Neural cell (in vitro differentiated cells): ENCODE data around the gene PELI2. TPM values are rescaled to one million over a fixed set of nuclear protein-coding genes. Genes with fewer than 3 reads are reported as not detected.

ENCODE experiments used
- H2AFZ ChIP-seq: fragments of 200-600, 300-800 bp; sonication (generic), shearing (Covaris generic); 2 replicates; pipeline ENCODE4 v1.6.0; 2014; ENCODE audit warnings: low read depth, mild to moderate bottlenecking, antibody characterized with exemption, low read length, moderate library complexity
- H3F3A ChIP-seq: fragments of 200-600 bp; shearing (Covaris generic); 2 replicates; pipeline ENCODE4 v1.6.1; 2016; ENCODE audit warnings: mild to moderate bottlenecking, moderate library complexity, mixed read lengths, antibody characterized with exemption, low read length; ENCODE audit not compliant: insufficient read depth, poor library complexity, severe bottlenecking
- H3K27ac ChIP-seq: fragments of 200-600, 300-800 bp; sonication (generic), shearing (Covaris generic); 2 replicates; pipeline ENCODE4 v1.5.1; 2014; ENCODE audit warnings: mild to moderate bottlenecking, low read length, moderate library complexity
- H3K27me3 ChIP-seq: fragments of 300-800, 200-600 bp; sonication (generic), shearing (Covaris generic); 2 replicates; pipeline ENCODE4 v1.6.0; 2014; ENCODE audit warnings: mild to moderate bottlenecking, low read depth, low read length, moderate library complexity; ENCODE audit not compliant: insufficient read depth
- H3K36me3 ChIP-seq: fragments of 300-800, 200-600 bp; sonication (generic), shearing (Covaris generic); 2 replicates; pipeline ENCODE4 v1.5.1; 2014; ENCODE audit warnings: mild to moderate bottlenecking, antibody characterized with exemption, low read length, moderate library complexity; ENCODE audit not compliant: insufficient read depth
- H3K4me2 ChIP-seq: fragments of 300-800, 200-600 bp; sonication (generic), shearing (Covaris generic); 2 replicates; pipeline ENCODE4 v1.6.0; 2014; ENCODE audit warnings: mild to moderate bottlenecking, low read length
- H3K4me3 ChIP-seq: fragments of 300-800, 200-600 bp; sonication (generic), shearing (Covaris generic); 2 replicates; pipeline ENCODE4 v1.5.1; 2014; ENCODE audit warnings: mild to moderate bottlenecking, low read length, moderate library complexity
- H3K79me2 ChIP-seq: fragments of 200-600 bp; shearing (Covaris generic); replicated peaks from 2 replicates; pipeline ENCODE4 v1.6.0; 2014; ENCODE audit warnings: mild to moderate bottlenecking, low read length, moderate library complexity; ENCODE audit not compliant: insufficient read depth
- H3K9ac ChIP-seq: fragments of 300-800, 200-600 bp; sonication (generic), shearing (Covaris generic); 2 replicates; pipeline ENCODE4 v1.6.1; 2016; ENCODE audit warnings: mild to moderate bottlenecking, low read length, mixed read lengths
- H3K9me2 ChIP-seq: fragments of 200-600 bp; shearing (Covaris generic); 2 replicates; pipeline ENCODE4 v1.6.1; 2016; ENCODE audit warnings: mild to moderate bottlenecking, low read length, mixed read lengths; ENCODE audit not compliant: insufficient read depth
- H3K9me3 ChIP-seq: fragments of 200-600, 300-800 bp; sonication (generic), shearing (Covaris generic); 2 replicates; pipeline ENCODE4 v1.6.1; 2016; ENCODE audit warnings: mild to moderate bottlenecking, mixed run types, low read length, moderate library complexity, mixed read lengths
- H4K20me1 ChIP-seq: fragments of 200-600 bp; shearing (Covaris generic); 2 replicates; pipeline ENCODE4 v1.6.1; 2016; ENCODE audit warnings: mild to moderate bottlenecking, mixed run types; ENCODE audit not compliant: insufficient read depth
- CTCF ChIP-seq: fragments of 450-650 bp; IDR thresholded peaks from 2 replicates; pipeline ENCODE4 v1.5.1; 2014; ENCODE audit warnings: antibody characterized with exemption, mild to moderate bottlenecking, moderate library complexity; ENCODE audit not compliant: poor library complexity, severe bottlenecking
- EP300 ChIP-seq: fragments of 450-650 bp; conservative IDR thresholded peaks from 2 replicates; pipeline ENCODE4 v1.6.1; 2014; ENCODE audit warnings: antibody characterized with exemption, mild to moderate bottlenecking, moderate library complexity; ENCODE audit not compliant: poor library complexity, severe bottlenecking
- EZH2 ChIP-seq: fragments of 200-600, 300-800 bp; shearing (Covaris generic), sonication (generic); IDR thresholded peaks from 2 replicates; pipeline ENCODE4 v1.6.1; 2014; ENCODE audit warnings: antibody characterized with exemption, low read length, borderline replicate concordance, mild to moderate bottlenecking; ENCODE audit not compliant: insufficient read depth, poor library complexity, severe bottlenecking
- MXI1 ChIP-seq: fragments of 450-650 bp; conservative IDR thresholded peaks from 2 replicates; pipeline ENCODE4 v1.6.1; 2014; ENCODE audit warnings: antibody characterized with exemption, mild to moderate bottlenecking; ENCODE audit not compliant: poor library complexity, severe bottlenecking
- POLR2AphosphoS5 ChIP-seq: IDR thresholded peaks from 2 replicates; pipeline ENCODE4 v1.6.1; 2012
- RAD21 ChIP-seq: fragments of 450-650 bp; conservative IDR thresholded peaks from 2 replicates; pipeline ENCODE4 v1.6.1; 2014; ENCODE audit warnings: antibody characterized with exemption, mild to moderate bottlenecking, moderate library complexity
- REST ChIP-seq: IDR thresholded peaks from 2 replicates; pipeline ENCODE4 v1.6.1; 2012; ENCODE audit warnings: borderline replicate concordance
- SMC3 ChIP-seq: fragments of 450-650 bp; conservative IDR thresholded peaks from 2 replicates; pipeline ENCODE4 v1.6.1; 2014; ENCODE audit warnings: antibody characterized with exemption, mild to moderate bottlenecking, moderate library complexity; ENCODE audit not compliant: poor library complexity
- TAF1 ChIP-seq: IDR thresholded peaks from 2 replicates; pipeline ENCODE4 v1.6.1; 2012; ENCODE audit warnings: low read depth
- polyA plus RNA-seq: library from polyadenylated mRNA; depleted of rRNA; stranded (reverse); fragments of >200 nt; gene quantifications from 2 replicates; pipeline ENCODE4 v1.2.3, GENCODE V29; 2014

Gene PELI2
- polyA plus RNA-seq, 1 donor from 2014 or later: 5.3 TPM

- Histone ChIP-seq H3K27me3 (no peaks in the 10 kb centered on the region), H3K27ac (peak overlapping the region; percentile 37)
Observed at GRCh38 chr14:56293506-56293905, 175.3 kb downstream of the PELI2 start.

GRCh38 chr14:56294128-56294527 lies 175.9 kb downstream of the PELI2 start:
- H4K20me1 ChIP-seq: no peaks in the 10 kb centered on the region

More at GRCh38 chr14:56293506-56293905, 175.3 kb downstream of the PELI2 start:
- H3K36me3 ChIP-seq: peaks cover 8% of the 10 kb centered on the region
- H2AFZ ChIP-seq: no peak overlapping the region
- H3K4me3 ChIP-seq: no peak overlapping the region
- H3K9me2 ChIP-seq: no peaks in the 10 kb centered on the region
- H3K9me3 ChIP-seq: no peaks in the 10 kb centered on the region
- H3K9ac ChIP-seq: no peak overlapping the region
- TF ChIP-seq RAD21 (no peak), EP300 (no peak), MXI1 (no peak), SMC3 (no peak), TAF1 (no peak), REST (no peak), EZH2 (no peak), CTCF (no peak), POLR2AphosphoS5 (no peak)
- no peaks in the 10 kb centered on the region for H4K20me1 ChIP-seq
- no peaks in the 10 kb centered on the region for H3F3A ChIP-seq
- H3K79me2 ChIP-seq: no peaks in the 10 kb centered on the region
- H3K4me2 ChIP-seq: no peak overlapping the region

More at GRCh38 chr14:56294128-56294527, 175.9 kb downstream of the PELI2 start:
- no peak for TF ChIP-seq MXI1
- no peak for TF ChIP-seq EZH2
- no peak for TF ChIP-seq SMC3
- TF ChIP-seq TAF1: no peak
- TF ChIP-seq REST: no peak
- no peaks in the 10 kb centered on the region for H3K9me3 ChIP-seq
- H3K9ac ChIP-seq: no peak overlapping the region
- H3K79me2 ChIP-seq: no peaks in the 10 kb centered on the region
- no peaks in the 10 kb centered on the region for H3K27me3 ChIP-seq
- no peak overlapping the region for H3K27ac ChIP-seq
- peaks cover 8% of the 10 kb centered on the region for H3K36me3 ChIP-seq
- no peak overlapping the region for H2AFZ ChIP-seq
- H3F3A ChIP-seq: no peaks in the 10 kb centered on the region
- no peak overlapping the region for H3K4me3 ChIP-seq
- no peaks in the 10 kb centered on the region for H3K9me2 ChIP-seq
- no peak overlapping the region for H3K4me2 ChIP-seq
